CD4-positive, alpha-beta T cell (primary cell): Measurements from ENCODE around the gene EPG5. TPM values are rescaled to one million over a fixed set of nuclear protein-coding genes. Genes with fewer than 3 reads are reported as not detected.
A peak's percentile ranks its signal among the peaks of the same experiment; 100 is the strongest.

Experiments used
- ATAC-seq: fragments of 200-7000 bp; cut with Tn5 transposase; one replicate; pipeline ENCODE4 v1.10.0; 2022; ENCODE audit warnings: mild to moderate bottlenecking; ENCODE audit not compliant: poor library complexity
- CTCF ChIA-PET: fragments of 350-600 bp; sonication (Branson Sonifier 250); formaldehyde crosslinking; loops from one replicate; lab custom pipeline; 2021; ENCODE audit warnings: antibody characterized with exemption, inconsistent platforms; lab: Charles Lee
- POLR2A ChIA-PET: fragments of 350-600 bp; sonication (Branson Sonifier 250); formaldehyde crosslinking; loops from one replicate; lab custom pipeline; 2021; ENCODE audit warnings: antibody characterized with exemption, inconsistent platforms; lab: Charles Lee
- DNase-seq, 14 experiments: peaks; one replicate each; pipeline ENCODE4 v3.0.0-alpha.2; 2013 to 2020; ENCODE audit warnings: mixed read lengths in 2 of 14
- H3K27ac ChIP-seq, 2 donors: one replicate each; pipeline versions ENCODE4 v1.5.1 to v1.7.0; 2013; ENCODE audit warnings: low read length in 2 of 2, low read depth in 1 of 2, mild to moderate bottlenecking in 1 of 2
- H3K27me3 ChIP-seq, 2 experiments: 1 replicate in 1 of 2; 2 replicates in 1 of 2; pipeline versions ENCODE4 v1.6.1 to v1.7.0; 2013; ENCODE audit warnings: low read length in 2 of 2, control low read depth in 1 of 2, mild to moderate bottlenecking in 1 of 2, moderate library complexity in 1 of 2; ENCODE audit not compliant: insufficient read depth in 2 of 2, control insufficient read depth in 1 of 2
- H3K36me3 ChIP-seq: one replicate; pipeline ENCODE4 v1.6.1; 2013; ENCODE audit warnings: low read length, control low read depth; ENCODE audit not compliant: insufficient read depth
- H3K4me1 ChIP-seq: one replicate; pipeline ENCODE4 v1.6.1; 2013; ENCODE audit warnings: low read length, control low read depth; ENCODE audit not compliant: insufficient read depth
- H3K4me3 ChIP-seq: one replicate; pipeline ENCODE4 v1.5.1; 2013; ENCODE audit warnings: mild to moderate bottlenecking, low read length, moderate library complexity
- H3K9me3 ChIP-seq, 2 experiments: 1 replicate in 1 of 2; 2 replicates in 1 of 2; pipeline versions ENCODE4 v1.6.1 to v1.7.0; 2013; ENCODE audit warnings: low read length in 2 of 2, mild to moderate bottlenecking in 2 of 2, control low read depth in 1 of 2, moderate library complexity in 1 of 2; ENCODE audit not compliant: control insufficient read depth in 1 of 2, insufficient read depth in 1 of 2
- H3K27ac Mint-ChIP-seq: one replicate; pipeline ENCODE4 v1.8.0; 2020; ENCODE audit warnings: mixed read lengths
- H3K27me3 Mint-ChIP-seq: one replicate; pipeline ENCODE4 v1.8.0; 2021; ENCODE audit warnings: mixed read lengths
- H3K36me3 Mint-ChIP-seq: one replicate; pipeline ENCODE4 v1.8.0; 2021; ENCODE audit warnings: low read depth, mixed read lengths
- H3K4me1 Mint-ChIP-seq: one replicate; pipeline ENCODE4 v1.8.0; 2021; ENCODE audit warnings: low read depth, mixed read lengths
- H3K4me3 Mint-ChIP-seq: one replicate; pipeline ENCODE4 v1.8.0; 2020; ENCODE audit warnings: mild to moderate bottlenecking, mixed read lengths
- H3K9me3 Mint-ChIP-seq: one replicate; pipeline ENCODE4 v1.8.0; 2020; ENCODE audit warnings: mixed read lengths
- intact Hi-C, 2 experiments: fragments of 100-400 bp; cut with DNase I in 1 of 2; cut with micrococcal nuclease in 1 of 2; formaldehyde crosslinking; loops; one replicate each; pipeline versions ENCODE4 v1.15.1 to v1.9.0; 2023 to 2025; cut with DNase I, micrococcal nuclease
- total RNA-seq, 174 experiments: library from RNA in 2 of 174; stranded (reverse) in 2 of 174; gene quantifications; one replicate each; pipeline ENCODE4 v1.2.3 and lab custom pipeline; 2021 to 2026
- TF ChIP-seq, protein P1 (sequence below): fragments of 200-600 bp; IDR thresholded peaks from one replicate; pipeline ENCODE4 v1.8.0; 2022; ENCODE audit warnings: antibody characterized with exemption, mild to moderate bottlenecking

EPG5 gene
- total RNA-seq, 2 experiments from 2014 or later, result 25.3 to 26.9 TPM

DNA sequence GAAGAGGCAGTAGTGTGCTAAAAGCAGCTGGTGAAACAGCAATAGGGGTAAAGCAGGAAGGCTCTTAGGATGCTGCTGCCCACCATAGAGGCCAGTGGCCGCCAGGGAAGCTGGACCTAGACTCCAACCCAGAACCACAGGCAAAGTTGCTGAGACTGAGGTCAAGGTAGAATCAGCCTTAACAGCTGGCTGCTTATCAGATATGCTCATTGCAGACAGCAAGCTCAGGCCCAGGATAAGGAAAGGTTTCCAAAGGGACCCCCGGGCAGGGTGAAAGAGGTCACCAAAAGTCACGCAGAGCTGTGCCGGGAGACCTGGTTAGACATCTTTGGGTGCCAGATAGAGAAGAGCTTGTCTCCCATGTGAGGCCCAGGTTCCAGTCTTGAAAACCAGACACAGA is 42.9 kb upstream of the EPG5 start:
- intact Hi-C loops, result no loop called here
- Mint-ChIP-seq H3K4me3 (no peak overlapping the region), H3K27me3 (no peaks in the 10 kb centered on the region), H3K27ac (no peak overlapping the region), H3K4me1 (no peaks in the 10 kb centered on the region), H3K36me3 (peaks cover 27% of the 10 kb centered on the region), H3K9me3 (no peaks in the 10 kb centered on the region)
- ChIA-PET POLR2A (interaction anchor here (0.9 kb wide), 1 partner anchor 12 kb away, joined by 3 read pairs; no protein-coding TSS in a partner anchor), CTCF (no interaction called here)
- Histone ChIP-seq H3K4me3 (no peak overlapping the region), H3K27ac (no peak overlapping the region), H3K4me1 (no peaks in the 10 kb centered on the region), H3K27me3 (no peaks in the 10 kb centered on the region), H3K36me3 (peaks cover 14% of the 10 kb centered on the region), H3K9me3 (no peaks in the 10 kb centered on the region)
- DNase-seq, result no peak
- TF ChIP-seq, protein P1, sequence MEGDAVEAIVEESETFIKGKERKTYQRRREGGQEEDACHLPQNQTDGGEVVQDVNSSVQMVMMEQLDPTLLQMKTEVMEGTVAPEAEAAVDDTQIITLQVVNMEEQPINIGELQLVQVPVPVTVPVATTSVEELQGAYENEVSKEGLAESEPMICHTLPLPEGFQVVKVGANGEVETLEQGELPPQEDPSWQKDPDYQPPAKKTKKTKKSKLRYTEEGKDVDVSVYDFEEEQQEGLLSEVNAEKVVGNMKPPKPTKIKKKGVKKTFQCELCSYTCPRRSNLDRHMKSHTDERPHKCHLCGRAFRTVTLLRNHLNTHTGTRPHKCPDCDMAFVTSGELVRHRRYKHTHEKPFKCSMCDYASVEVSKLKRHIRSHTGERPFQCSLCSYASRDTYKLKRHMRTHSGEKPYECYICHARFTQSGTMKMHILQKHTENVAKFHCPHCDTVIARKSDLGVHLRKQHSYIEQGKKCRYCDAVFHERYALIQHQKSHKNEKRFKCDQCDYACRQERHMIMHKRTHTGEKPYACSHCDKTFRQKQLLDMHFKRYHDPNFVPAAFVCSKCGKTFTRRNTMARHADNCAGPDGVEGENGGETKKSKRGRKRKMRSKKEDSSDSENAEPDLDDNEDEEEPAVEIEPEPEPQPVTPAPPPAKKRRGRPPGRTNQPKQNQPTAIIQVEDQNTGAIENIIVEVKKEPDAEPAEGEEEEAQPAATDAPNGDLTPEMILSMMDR, result no peak
- no peak for ATAC-seq

GRCh38 chr18:46009125-46009840 is 42.2 kb upstream of the EPG5 start:
- CTCF ChIA-PET, result no interaction called here
- Histone ChIP-seq H3K27me3 (no peaks in the 10 kb centered on the region), H3K36me3 (peaks cover 14% of the 10 kb centered on the region), H3K27ac (no peak overlapping the region), H3K9me3 (no peaks in the 10 kb centered on the region), H3K4me3 (no peak overlapping the region), H3K4me1 (no peaks in the 10 kb centered on the region)
- H3K4me3 Mint-ChIP-seq, result no peak overlapping the region
- no peak overlapping the region for H3K27ac Mint-ChIP-seq
- H3K27me3 Mint-ChIP-seq, result no peaks in the 10 kb centered on the region
- no peaks in the 10 kb centered on the region for H3K9me3 Mint-ChIP-seq
- POLR2A ChIA-PET, result interaction anchor here (0.9 kb wide), 1 partner anchor 11 kb away, joined by 3 read pairs; no protein-coding TSS in a partner anchor
- ATAC-seq, result no peak
- intact Hi-C loops, result no loop called here
- H3K4me1 Mint-ChIP-seq, result no peaks in the 10 kb centered on the region
- peaks cover 34% of the 10 kb centered on the region for H3K36me3 Mint-ChIP-seq
- DNase-seq, result peak in 2 of 14 experiments; percentile 45 to 63
- TF ChIP-seq, protein P1, result no peak

DNA sequence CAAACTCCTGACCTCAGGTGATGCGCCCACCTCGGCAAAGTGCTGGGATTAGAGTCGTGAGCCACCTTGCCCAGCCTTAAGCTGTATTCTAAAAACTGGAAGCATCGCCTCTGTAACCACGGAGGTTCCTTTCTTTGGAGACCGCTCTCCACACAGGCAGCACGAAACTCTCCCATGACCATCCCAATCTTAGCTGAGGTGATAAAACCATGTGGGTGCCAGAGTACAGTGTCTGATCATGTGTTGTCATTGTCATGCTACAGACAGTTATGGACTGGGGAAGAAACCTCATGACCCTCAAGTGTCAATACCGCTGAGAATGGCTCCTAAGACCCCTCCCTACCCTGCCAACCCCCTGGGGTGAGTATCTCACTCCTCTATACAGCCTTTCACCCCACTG is 41.4 kb upstream of the EPG5 start:
- DNase-seq (no peak), ATAC-seq (no peak)
- CTCF ChIA-PET, result no interaction called here
- Mint-ChIP-seq H3K4me1 (no peaks in the 10 kb centered on the region), H3K4me3 (no peak overlapping the region), H3K27ac (no peak overlapping the region), H3K27me3 (no peaks in the 10 kb centered on the region), H3K9me3 (no peaks in the 10 kb centered on the region), H3K36me3 (peaks cover 31% of the 10 kb centered on the region)
- Histone ChIP-seq H3K4me3 (no peak overlapping the region), H3K9me3 (no peaks in the 10 kb centered on the region), H3K36me3 (peaks cover 14% of the 10 kb centered on the region), H3K27me3 (no peaks in the 10 kb centered on the region), H3K4me1 (no peaks in the 10 kb centered on the region), H3K27ac (no peak overlapping the region)
- TF ChIP-seq, protein P1, result no peak
- intact Hi-C loops, result no loop called here
- POLR2A ChIA-PET, result no interaction called here
